GM06990 (cell line): Measurements from ENCODE around the gene ADGRL3.

Experiments
- DNase-seq: peaks from one replicate; pipeline ENCODE4 v3.0.0-alpha.2; 2011; ENCODE audit not compliant: insufficient read length; ENCODE audit errors: extremely low read depth
- H3K27me3 ChIP-seq: replicated peaks from 2 replicates; pipeline ENCODE4 v1.6.0; 2011; ENCODE audit warnings: low read length; ENCODE audit not compliant: control insufficient read depth, insufficient read depth
- H3K36me3 ChIP-seq: 2 replicates; pipeline ENCODE4 v1.5.1; 2011; ENCODE audit warnings: low read length; ENCODE audit not compliant: control insufficient read depth, insufficient read depth
- H3K4me3 ChIP-seq: replicated peaks from 2 replicates; pipeline ENCODE4 v1.5.1; 2011; ENCODE audit warnings: low read depth, mild to moderate bottlenecking, control low read depth, low read length
- CTCF ChIP-seq: IDR thresholded peaks from 2 replicates; pipeline ENCODE4 v1.5.1; 2011; ENCODE audit warnings: low read length, control low read depth, mild to moderate bottlenecking, inconsistent platforms; ENCODE audit not compliant: insufficient read depth, poor library complexity, severe bottlenecking

Gene ADGRL3

GRCh38 chr4:61571761-61572559 is 371.8 kb downstream of the ADGRL3 start:
- Histone ChIP-seq H3K27me3 (no peaks in the 10 kb centered on the region), H3K36me3 (no peaks in the 10 kb centered on the region), H3K4me3 (no peak overlapping the region)
- TF ChIP-seq CTCF, result no peak
- no peak for DNase-seq

- no peak overlapping the region for H3K4me3 ChIP-seq
- no peak for DNase-seq
- no peaks in the 10 kb centered on the region for H3K27me3 ChIP-seq
- TF ChIP-seq CTCF, result no peak
- H3K36me3 ChIP-seq, result no peaks in the 10 kb centered on the region
These were observed 375.7 kb downstream of the ADGRL3 start for GRCh38 chr4:61575796-61576195.

GRCh38 chr4:61579786-61580185 is 379.7 kb downstream of the ADGRL3 start:
- no peak for TF ChIP-seq CTCF
- H3K4me3 ChIP-seq, result no peak overlapping the region
- H3K27me3 ChIP-seq, result no peaks in the 10 kb centered on the region
- H3K36me3 ChIP-seq, result no peaks in the 10 kb centered on the region
- no peak for DNase-seq

- DNase-seq, result no peak
- H3K4me3 ChIP-seq, result no peak overlapping the region
- no peak for TF ChIP-seq CTCF
- H3K27me3 ChIP-seq, result no peaks in the 10 kb centered on the region
- H3K36me3 ChIP-seq, result no peaks in the 10 kb centered on the region
These were observed 380.7 kb downstream of the ADGRL3 start for GRCh38 chr4:61580721-61581377.

- Histone ChIP-seq H3K4me3 (no peak overlapping the region), H3K36me3 (no peaks in the 10 kb centered on the region), H3K27me3 (no peaks in the 10 kb centered on the region)
- no peak for DNase-seq
- TF ChIP-seq CTCF, result no peak
These were observed 383.6 kb downstream of the ADGRL3 start for GRCh38 chr4:61583696-61584095.
